SU-DHL-6 (cell line): Measurements from ENCODE around the gene ATXN2.
A peak's percentile ranks its signal among the peaks of the same experiment; 100 is the strongest.

Experiments
- H2AFZ ChIP-seq: fragments of 200-600 bp; sonication (generic); 2 replicates; pipeline ENCODE4 v1.6.1; 2014; ENCODE audit warnings: low read depth, mild to moderate bottlenecking, moderate library complexity, mixed read lengths, antibody characterized with exemption, low read length; ENCODE audit not compliant: severe bottlenecking
- H3F3A ChIP-seq: fragments of 200-600 bp; shearing (Covaris generic); 2 replicates; pipeline ENCODE4 v1.6.0; 2016; ENCODE audit warnings: antibody characterized with exemption, mild to moderate bottlenecking; ENCODE audit not compliant: insufficient read depth
- H3K27ac ChIP-seq: fragments of 200-600 bp; sonication (generic); 2 replicates; pipeline ENCODE4 v1.5.1; 2016; ENCODE audit warnings: low read depth, mild to moderate bottlenecking, low read length, moderate library complexity, mixed read lengths
- H3K27me3 ChIP-seq: fragments of 200-600 bp; sonication (generic), shearing (Covaris generic); 2 replicates; pipeline ENCODE4 v1.6.0; 2014; ENCODE audit warnings: mild to moderate bottlenecking, low read length
- H3K36me3 ChIP-seq: fragments of 200-600 bp; sonication (generic); 2 replicates; pipeline ENCODE4 v1.6.1; 2014; ENCODE audit warnings: mild to moderate bottlenecking, low read length, mixed read lengths
- H3K4me2 ChIP-seq: fragments of 300-600, 200-600 bp; shearing (Covaris generic), sonication (generic); 2 replicates; pipeline ENCODE4 v1.6.0; 2014; ENCODE audit warnings: low read length, low read depth, mild to moderate bottlenecking; ENCODE audit not compliant: poor library complexity, severe bottlenecking
- H3K4me3 ChIP-seq: fragments of 200-600 bp; sonication (generic); 2 replicates; pipeline ENCODE4 v1.5.1; 2014; ENCODE audit warnings: antibody characterized with exemption, low read length, mild to moderate bottlenecking, mixed read lengths; ENCODE audit not compliant: insufficient read depth, poor library complexity, severe bottlenecking
- H3K79me2 ChIP-seq: fragments of 200-600 bp; sonication (generic); 2 replicates; pipeline ENCODE4 v1.6.1; 2014; ENCODE audit warnings: mild to moderate bottlenecking, low read length, moderate library complexity; ENCODE audit not compliant: insufficient read depth
- H3K9ac ChIP-seq: fragments of 200-600 bp; sonication (generic); 2 replicates; pipeline ENCODE4 v1.7.0; 2014; ENCODE audit warnings: mild to moderate bottlenecking, low read length
- H3K9me2 ChIP-seq: fragments of 200-600 bp; sonication (generic); replicated peaks from 2 replicates; pipeline ENCODE4 v1.6.1; 2014; ENCODE audit warnings: low read length; ENCODE audit not compliant: insufficient read depth
- H3K9me3 ChIP-seq: fragments of 200-600 bp; sonication (generic); 2 replicates; pipeline ENCODE4 v1.6.1; 2014; ENCODE audit warnings: low read length, mixed read lengths; ENCODE audit not compliant: insufficient read depth
- H4K20me1 ChIP-seq: fragments of 200-600 bp; sonication (generic); 2 replicates; pipeline ENCODE4 v1.6.1; 2014; ENCODE audit warnings: low read depth, mild to moderate bottlenecking, antibody characterized with exemption, low read length, moderate library complexity, mixed read lengths
- EZH2phosphoT487 ChIP-seq: fragments of 200-600 bp; sonication (generic), shearing (Covaris generic); conservative IDR thresholded peaks from 2 replicates; pipeline ENCODE4 v1.6.1; 2018; ENCODE audit warnings: mild to moderate bottlenecking, antibody characterized with exemption, low read length, moderate library complexity, mixed read lengths
- TF ChIP-seq, protein P1 (sequence below): fragments of 200-600 bp; sonication (generic); IDR thresholded peaks from one replicate; pipeline ENCODE4 v1.5.1; 2017; ENCODE audit warnings: antibody characterized with exemption, mild to moderate bottlenecking, low read length, moderate library complexity; ENCODE audit not compliant: insufficient read depth, poor library complexity, severe bottlenecking

The ATXN2 gene

DNA sequence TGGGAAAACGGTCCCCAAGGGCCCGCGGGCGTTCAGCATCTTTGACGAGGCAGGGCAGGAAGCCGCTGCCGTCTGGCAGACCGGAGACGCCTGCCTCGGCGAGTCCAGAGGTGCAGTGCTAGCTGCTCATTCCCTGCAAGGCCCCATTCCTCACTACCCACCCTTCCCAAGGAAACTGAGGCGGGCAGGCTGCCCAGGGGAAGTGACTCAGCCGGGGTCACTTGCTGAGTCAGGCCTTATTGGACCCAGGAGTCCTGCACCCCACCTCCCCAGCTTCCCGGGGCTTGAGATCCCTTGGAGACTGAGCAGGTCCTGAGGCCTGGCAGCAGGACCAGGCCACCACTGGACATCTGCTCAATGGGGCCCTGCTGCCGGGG lies 189.7 kb downstream of the ATXN2 start:
- H3K9me2 ChIP-seq = no peaks in the 10 kb centered on the region
- no peaks in the 10 kb centered on the region for H3K9me3 ChIP-seq
- peaks cover 9% of the 10 kb centered on the region; the same call in 1 of the 2 replicates for H4K20me1 ChIP-seq
- H3K27me3 ChIP-seq = no peaks in the 10 kb centered on the region
- H3K4me2 ChIP-seq = peak overlapping the region; percentile 79
- TF ChIP-seq, protein P1, sequence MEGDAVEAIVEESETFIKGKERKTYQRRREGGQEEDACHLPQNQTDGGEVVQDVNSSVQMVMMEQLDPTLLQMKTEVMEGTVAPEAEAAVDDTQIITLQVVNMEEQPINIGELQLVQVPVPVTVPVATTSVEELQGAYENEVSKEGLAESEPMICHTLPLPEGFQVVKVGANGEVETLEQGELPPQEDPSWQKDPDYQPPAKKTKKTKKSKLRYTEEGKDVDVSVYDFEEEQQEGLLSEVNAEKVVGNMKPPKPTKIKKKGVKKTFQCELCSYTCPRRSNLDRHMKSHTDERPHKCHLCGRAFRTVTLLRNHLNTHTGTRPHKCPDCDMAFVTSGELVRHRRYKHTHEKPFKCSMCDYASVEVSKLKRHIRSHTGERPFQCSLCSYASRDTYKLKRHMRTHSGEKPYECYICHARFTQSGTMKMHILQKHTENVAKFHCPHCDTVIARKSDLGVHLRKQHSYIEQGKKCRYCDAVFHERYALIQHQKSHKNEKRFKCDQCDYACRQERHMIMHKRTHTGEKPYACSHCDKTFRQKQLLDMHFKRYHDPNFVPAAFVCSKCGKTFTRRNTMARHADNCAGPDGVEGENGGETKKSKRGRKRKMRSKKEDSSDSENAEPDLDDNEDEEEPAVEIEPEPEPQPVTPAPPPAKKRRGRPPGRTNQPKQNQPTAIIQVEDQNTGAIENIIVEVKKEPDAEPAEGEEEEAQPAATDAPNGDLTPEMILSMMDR = no peak
- TF ChIP-seq EZH2phosphoT487 = no peak
- peak overlapping the region; percentile 81 for H3K27ac ChIP-seq
- H3K79me2 ChIP-seq = peaks cover 84% of the 10 kb centered on the region
- peak overlapping the region; percentile 20 for H3K4me3 ChIP-seq
- peaks cover 11% of the 10 kb centered on the region for H3F3A ChIP-seq
- no peak overlapping the region for H2AFZ ChIP-seq
- H3K36me3 ChIP-seq = no peaks in the 10 kb centered on the region
- peak overlapping the region; percentile 92; the same call in 1 of the 2 replicates for H3K9ac ChIP-seq

DNA sequence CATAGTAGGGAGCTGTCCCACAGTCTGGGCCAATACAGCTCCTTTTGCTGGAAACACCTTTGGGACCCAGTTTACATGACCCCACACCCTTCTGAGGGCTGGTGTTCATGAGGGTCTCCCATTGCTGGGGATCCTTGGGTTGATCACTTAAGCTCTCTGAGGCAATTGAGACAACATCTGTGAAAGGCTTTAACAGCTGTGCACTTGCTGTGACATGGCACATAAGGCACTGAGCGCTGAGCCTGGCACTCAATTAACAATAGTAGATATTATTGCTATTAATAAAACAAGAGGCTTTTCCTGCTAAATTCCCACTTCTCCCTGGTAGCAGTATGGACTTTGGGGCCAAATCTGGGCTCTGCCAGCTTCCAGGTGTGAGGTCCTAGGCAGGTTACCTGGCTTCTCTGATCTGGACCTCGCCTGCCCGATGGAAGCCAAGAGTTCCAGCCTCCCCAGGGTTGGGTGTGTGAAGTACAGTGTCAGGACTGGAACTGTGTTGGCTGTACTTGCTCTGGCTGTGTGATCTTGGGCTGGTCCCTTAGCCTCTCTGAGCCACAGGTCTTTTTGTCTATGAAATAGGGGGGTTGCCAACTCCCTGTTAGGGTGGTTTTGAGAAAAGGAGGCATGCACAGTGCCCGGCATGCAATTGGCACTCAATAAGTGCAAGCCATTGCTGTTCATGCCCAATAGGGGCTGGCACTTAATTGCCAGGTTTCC lies 190.3 kb downstream of the ATXN2 start:
- TF ChIP-seq EZH2phosphoT487 = no peak
- TF ChIP-seq, protein P1 = no peak
- Histone ChIP-seq H3K4me2 (peak overlapping the region; percentile 79), H3K79me2 (peaks cover 79% of the 10 kb centered on the region), H2AFZ (no peak overlapping the region), H3K36me3 (no peaks in the 10 kb centered on the region), H3K9me2 (no peaks in the 10 kb centered on the region), H3K4me3 (peak overlapping the region; percentile 20), H4K20me1 (peaks cover 9% of the 10 kb centered on the region; the same call in 1 of the 2 replicates), H3K27ac (peak overlapping the region; percentile 81), H3K9me3 (no peaks in the 10 kb centered on the region), H3F3A (peaks cover 17% of the 10 kb centered on the region), H3K9ac (peak overlapping the region; percentile 92; the same call in 1 of the 2 replicates), H3K27me3 (no peaks in the 10 kb centered on the region)

DNA sequence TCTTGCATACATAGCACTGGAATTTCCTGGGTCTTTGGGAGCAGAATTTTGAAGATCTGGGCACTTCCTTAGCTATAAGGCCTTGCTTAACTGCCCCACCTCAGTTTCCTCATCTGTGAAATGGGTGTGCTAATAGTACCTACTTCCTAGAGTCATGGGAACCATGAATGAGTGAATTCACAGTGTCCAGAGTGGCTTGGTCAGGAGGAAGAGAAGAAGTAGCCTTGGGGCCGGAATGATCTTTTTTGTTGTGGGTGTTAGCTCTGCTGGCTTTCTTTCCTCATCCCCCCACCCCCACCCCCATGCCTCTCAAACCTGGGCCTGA lies 191.0 kb downstream of the ATXN2 start:
- H3K9ac ChIP-seq = peak overlapping the region; percentile 92; the same call in 1 of the 2 replicates
- no peak for TF ChIP-seq EZH2phosphoT487
- TF ChIP-seq, protein P1 = no peak
- no peaks in the 10 kb centered on the region for H3K36me3 ChIP-seq
- H3K4me3 ChIP-seq = no peak overlapping the region
- peaks cover 24% of the 10 kb centered on the region for H3F3A ChIP-seq
- H2AFZ ChIP-seq = no peak overlapping the region
- no peaks in the 10 kb centered on the region for H3K9me3 ChIP-seq
- 0 out of 2 replicates have a peak, but pooled peaks cover 9% of the 10 kb centered on the region for H4K20me1 ChIP-seq
- no peaks in the 10 kb centered on the region for H3K27me3 ChIP-seq
- no peaks in the 10 kb centered on the region for H3K9me2 ChIP-seq
- peak overlapping the region; percentile 79 for H3K4me2 ChIP-seq
- peak overlapping the region; percentile 81 for H3K27ac ChIP-seq
- peaks cover 71% of the 10 kb centered on the region for H3K79me2 ChIP-seq
